DOHH2 (cell line): Measurements from ENCODE around the gene CYP2U1.

Experiments
- H3F3A ChIP-seq: fragments of 200-600 bp; sonication (generic), shearing (Covaris generic); 2 replicates; pipeline ENCODE4 v1.6.0; 2016; ENCODE audit warnings: antibody characterized with exemption, mild to moderate bottlenecking; ENCODE audit not compliant: control insufficient read depth, insufficient read depth
- H3K27ac ChIP-seq: fragments of 200-600 bp; sonication (generic); 2 replicates; pipeline ENCODE4 v1.5.1; 2014; ENCODE audit warnings: low read depth, mild to moderate bottlenecking, low read length, moderate library complexity
- H3K27me3 ChIP-seq: fragments of 200-600 bp; sonication (generic); 2 replicates; pipeline ENCODE4 v1.6.1; 2014; ENCODE audit warnings: mild to moderate bottlenecking, low read length, mixed read lengths; ENCODE audit not compliant: control insufficient read depth
- H3K36me3 ChIP-seq: fragments of 200-600 bp; sonication (generic); 2 replicates; pipeline ENCODE4 v1.6.1; 2014; ENCODE audit warnings: mild to moderate bottlenecking, low read length, moderate library complexity, mixed read lengths; ENCODE audit not compliant: control insufficient read depth
- H3K4me1 ChIP-seq: fragments of 200-600 bp; sonication (generic); 2 replicates; pipeline ENCODE4 v1.6.1; 2014; ENCODE audit warnings: mild to moderate bottlenecking, low read length, mixed read lengths; ENCODE audit not compliant: control insufficient read depth
- H3K4me2 ChIP-seq: fragments of 200-600 bp; sonication (generic); 2 replicates; pipeline ENCODE4 v1.6.0; 2014; ENCODE audit warnings: mild to moderate bottlenecking, low read length, moderate library complexity
- H3K4me3 ChIP-seq: fragments of 200-600 bp; sonication (generic); 2 replicates; pipeline ENCODE4 v1.5.1; 2014; ENCODE audit warnings: mild to moderate bottlenecking, low read length, mixed read lengths
- H3K79me2 ChIP-seq: fragments of 200-600 bp; sonication (generic); 2 replicates; pipeline ENCODE4 v1.6.1; 2014; ENCODE audit warnings: mild to moderate bottlenecking, low read length, mixed read lengths; ENCODE audit not compliant: control insufficient read depth
- H3K9me2 ChIP-seq: fragments of 200-600 bp; sonication (generic); replicated peaks from 2 replicates; pipeline ENCODE4 v1.6.1; 2014; ENCODE audit warnings: mild to moderate bottlenecking, low read length, mixed read lengths; ENCODE audit not compliant: control insufficient read depth
- H3K9me3 ChIP-seq: fragments of 200-600 bp; sonication (generic); 2 replicates; pipeline ENCODE4 v1.6.1; 2014; ENCODE audit warnings: antibody characterized with exemption, low read length, mixed read lengths; ENCODE audit not compliant: control insufficient read depth, insufficient read depth
- H4K20me1 ChIP-seq: fragments of 200-600 bp; sonication (generic); 2 replicates; pipeline ENCODE4 v1.6.0; 2014; ENCODE audit warnings: low read depth, mild to moderate bottlenecking, antibody characterized with exemption, low read length, moderate library complexity; ENCODE audit not compliant: control insufficient read depth, insufficient read depth
- EZH2phosphoT487 ChIP-seq: fragments of 200-600 bp; sonication (generic); IDR thresholded peaks from 2 replicates; pipeline ENCODE4 v1.6.1; 2017; ENCODE audit warnings: borderline replicate concordance, mild to moderate bottlenecking, antibody characterized with exemption, low read length, moderate library complexity, mixed read lengths
- TF ChIP-seq, protein P1 (sequence below): fragments of 200-600 bp; sonication (generic); IDR thresholded peaks from one replicate; pipeline ENCODE4 v1.5.1; 2014; ENCODE audit warnings: antibody characterized with exemption, mild to moderate bottlenecking, low read depth, low read length; ENCODE audit not compliant: poor library complexity, severe bottlenecking

The CYP2U1 gene

GRCh38 chr4:107977482-107977881, 46.1 kb downstream of the CYP2U1 start:
- Histone ChIP-seq H4K20me1 (no peaks in the 10 kb centered on the region), H3K4me3 (no peak overlapping the region), H3K27me3 (no peaks in the 10 kb centered on the region), H3F3A (no peaks in the 10 kb centered on the region), H3K9me2 (no peaks in the 10 kb centered on the region), H3K4me2 (no peak overlapping the region), H3K36me3 (no peaks in the 10 kb centered on the region), H3K9me3 (peaks cover 2% of the 10 kb centered on the region; the same call in 1 of the 2 replicates), H3K4me1 (no peaks in the 10 kb centered on the region), H3K79me2 (no peaks in the 10 kb centered on the region), H3K27ac (no peak overlapping the region)
- no peak for TF ChIP-seq EZH2phosphoT487
- TF ChIP-seq, protein P1, sequence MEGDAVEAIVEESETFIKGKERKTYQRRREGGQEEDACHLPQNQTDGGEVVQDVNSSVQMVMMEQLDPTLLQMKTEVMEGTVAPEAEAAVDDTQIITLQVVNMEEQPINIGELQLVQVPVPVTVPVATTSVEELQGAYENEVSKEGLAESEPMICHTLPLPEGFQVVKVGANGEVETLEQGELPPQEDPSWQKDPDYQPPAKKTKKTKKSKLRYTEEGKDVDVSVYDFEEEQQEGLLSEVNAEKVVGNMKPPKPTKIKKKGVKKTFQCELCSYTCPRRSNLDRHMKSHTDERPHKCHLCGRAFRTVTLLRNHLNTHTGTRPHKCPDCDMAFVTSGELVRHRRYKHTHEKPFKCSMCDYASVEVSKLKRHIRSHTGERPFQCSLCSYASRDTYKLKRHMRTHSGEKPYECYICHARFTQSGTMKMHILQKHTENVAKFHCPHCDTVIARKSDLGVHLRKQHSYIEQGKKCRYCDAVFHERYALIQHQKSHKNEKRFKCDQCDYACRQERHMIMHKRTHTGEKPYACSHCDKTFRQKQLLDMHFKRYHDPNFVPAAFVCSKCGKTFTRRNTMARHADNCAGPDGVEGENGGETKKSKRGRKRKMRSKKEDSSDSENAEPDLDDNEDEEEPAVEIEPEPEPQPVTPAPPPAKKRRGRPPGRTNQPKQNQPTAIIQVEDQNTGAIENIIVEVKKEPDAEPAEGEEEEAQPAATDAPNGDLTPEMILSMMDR, result no peak

DNA sequence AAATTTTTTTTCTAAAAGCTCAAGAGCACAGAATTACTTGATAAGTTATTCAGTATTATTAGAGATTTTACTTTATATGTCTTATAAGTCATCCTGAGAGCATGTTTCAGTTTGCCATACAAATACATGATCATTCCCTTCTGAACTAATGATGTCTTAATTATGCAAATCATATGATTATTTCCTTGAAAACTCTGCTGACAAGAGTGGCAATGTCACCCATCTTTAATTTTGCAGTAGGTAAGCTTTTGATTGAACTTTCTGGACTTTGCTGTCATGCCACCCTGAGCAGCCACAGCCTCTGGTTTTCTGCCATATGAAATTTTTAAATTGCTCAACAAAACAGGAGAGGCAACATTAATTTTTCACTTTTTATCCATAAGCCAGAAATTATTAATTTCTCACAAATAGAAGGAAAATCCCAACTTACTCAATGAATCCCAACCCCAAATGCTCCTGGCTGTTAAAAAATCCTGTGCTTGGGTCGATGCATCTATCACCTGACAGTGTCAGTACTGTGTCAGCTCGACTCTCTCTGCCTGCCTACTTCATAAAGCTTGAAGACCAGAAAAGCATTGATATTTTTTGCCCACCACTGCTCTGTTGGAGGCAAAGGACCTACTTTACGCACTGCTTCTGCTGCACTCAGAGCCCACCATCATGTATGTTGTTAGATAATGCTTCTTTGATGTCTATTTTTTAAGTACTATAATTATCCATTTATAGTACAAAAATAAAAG, 46.8 kb downstream of the CYP2U1 start:
- Histone ChIP-seq H3K79me2 (no peaks in the 10 kb centered on the region), H3K9me2 (no peaks in the 10 kb centered on the region), H3K9me3 (peaks cover 2% of the 10 kb centered on the region; the same call in 1 of the 2 replicates), H3K27me3 (no peaks in the 10 kb centered on the region), H4K20me1 (no peaks in the 10 kb centered on the region), H3F3A (no peaks in the 10 kb centered on the region), H3K36me3 (no peaks in the 10 kb centered on the region), H3K4me1 (no peaks in the 10 kb centered on the region), H3K4me3 (no peak overlapping the region), H3K27ac (no peak overlapping the region), H3K4me2 (no peak overlapping the region)
- TF ChIP-seq EZH2phosphoT487, result no peak
- TF ChIP-seq, protein P1, result no peak

DNA sequence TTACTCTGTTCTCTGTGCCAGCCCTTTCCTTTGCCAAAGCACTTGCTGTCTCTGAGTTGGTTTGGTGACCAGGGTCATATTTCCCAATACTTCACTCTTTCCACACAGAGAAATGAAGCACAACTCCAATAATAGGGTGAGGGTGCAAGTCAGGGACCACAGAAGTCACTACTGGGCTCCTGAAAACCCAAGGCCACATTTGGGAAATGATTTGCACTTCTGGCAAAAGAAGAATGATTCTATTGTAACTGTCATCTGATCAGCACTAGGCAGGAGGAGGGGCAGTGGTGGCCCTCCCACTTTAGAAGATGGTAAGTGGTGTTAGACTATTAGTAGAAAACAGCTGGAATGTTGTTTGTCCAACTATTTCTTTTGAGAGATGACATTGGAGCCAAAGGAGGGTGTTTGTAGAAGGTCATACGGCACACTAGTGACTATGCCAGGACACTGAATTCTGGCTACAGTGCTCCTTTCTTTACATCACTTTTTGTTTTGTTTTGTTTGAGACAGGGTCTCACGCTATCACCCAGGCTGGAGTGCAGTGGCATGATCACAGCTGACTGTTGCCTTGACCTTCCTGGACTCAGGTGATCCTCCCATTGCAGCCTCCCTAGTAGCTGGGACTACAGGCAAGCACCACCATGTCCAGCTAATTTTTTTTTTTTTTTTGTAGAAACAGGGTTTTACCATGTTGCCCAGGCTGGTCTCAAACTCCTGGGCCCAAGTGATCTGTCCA, 47.5 kb downstream of the CYP2U1 start:
- H3K4me3 ChIP-seq, result no peak overlapping the region
- H3K36me3 ChIP-seq, result no peaks in the 10 kb centered on the region
- H3K27me3 ChIP-seq, result no peaks in the 10 kb centered on the region
- no peaks in the 10 kb centered on the region for H4K20me1 ChIP-seq
- no peaks in the 10 kb centered on the region for H3F3A ChIP-seq
- H3K9me3 ChIP-seq, result peaks cover 2% of the 10 kb centered on the region; the same call in 1 of the 2 replicates
- H3K4me1 ChIP-seq, result no peaks in the 10 kb centered on the region
- H3K79me2 ChIP-seq, result no peaks in the 10 kb centered on the region
- H3K27ac ChIP-seq, result no peak overlapping the region
- no peaks in the 10 kb centered on the region for H3K9me2 ChIP-seq
- no peak overlapping the region for H3K4me2 ChIP-seq
- TF ChIP-seq, protein P1, result no peak
- no peak for TF ChIP-seq EZH2phosphoT487
